Measurements from ENCODE around the gene SERPINB8.
"Not testable (repeated sequence)": the region's sequence is repeated elsewhere in the genome, so short reads cannot be mapped to it uniquely, and the experiment has no call there.

SERPINB8 gene, protein sequence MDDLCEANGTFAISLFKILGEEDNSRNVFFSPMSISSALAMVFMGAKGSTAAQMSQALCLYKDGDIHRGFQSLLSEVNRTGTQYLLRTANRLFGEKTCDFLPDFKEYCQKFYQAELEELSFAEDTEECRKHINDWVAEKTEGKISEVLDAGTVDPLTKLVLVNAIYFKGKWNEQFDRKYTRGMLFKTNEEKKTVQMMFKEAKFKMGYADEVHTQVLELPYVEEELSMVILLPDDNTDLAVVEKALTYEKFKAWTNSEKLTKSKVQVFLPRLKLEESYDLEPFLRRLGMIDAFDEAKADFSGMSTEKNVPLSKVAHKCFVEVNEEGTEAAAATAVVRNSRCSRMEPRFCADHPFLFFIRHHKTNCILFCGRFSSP

DNA sequence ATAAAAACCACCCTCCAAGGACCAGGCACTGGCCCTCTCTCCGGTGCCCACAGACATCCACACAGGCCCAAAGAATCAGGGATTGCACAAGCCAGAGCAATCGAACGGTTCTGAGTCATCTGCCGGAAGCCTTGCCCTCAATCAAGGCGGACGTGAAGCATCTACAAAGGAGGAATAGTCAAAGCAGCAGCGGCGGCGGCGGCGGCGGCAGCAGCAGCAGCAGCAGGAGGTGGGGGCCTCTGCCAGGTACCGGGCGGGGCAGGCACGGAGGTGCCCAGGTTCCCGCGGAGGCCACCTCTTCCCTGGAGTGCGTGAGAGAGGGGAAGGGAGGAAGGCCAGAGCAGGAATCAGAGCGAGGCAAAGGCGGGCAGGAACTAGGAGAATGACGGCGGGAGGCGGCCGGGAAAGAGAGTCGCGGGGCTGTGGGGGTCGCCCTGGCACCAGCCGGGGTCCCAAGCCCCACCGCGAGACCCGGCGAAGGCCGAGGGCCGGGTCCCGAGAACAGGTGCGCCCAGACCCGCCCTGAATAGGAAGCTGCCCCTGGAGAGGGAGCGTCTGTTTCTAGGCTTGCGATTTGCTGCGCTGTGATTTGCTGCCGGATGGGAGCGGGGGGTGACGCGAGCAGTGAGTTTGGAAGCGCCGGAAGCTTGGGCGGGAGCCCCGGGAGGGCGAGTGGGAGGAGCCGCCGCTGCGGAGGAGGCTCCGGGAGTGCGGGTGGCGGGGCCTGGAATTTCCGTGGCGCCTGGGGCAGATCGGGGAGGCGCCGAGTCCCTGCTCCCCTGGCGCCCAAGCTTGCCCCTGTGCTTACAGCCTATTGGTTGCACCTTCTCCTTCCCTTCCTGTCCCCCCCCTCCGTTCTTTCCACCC lies at the start of gene SERPINB8:
TSS of gene SERPINB8 (plus strand) at position 140 of the 867 bp plus-strand sequence. CDS start 8,228 bp downstream, outside the sequence.
- DNase-seq, result peak; percentile 74

DNA sequence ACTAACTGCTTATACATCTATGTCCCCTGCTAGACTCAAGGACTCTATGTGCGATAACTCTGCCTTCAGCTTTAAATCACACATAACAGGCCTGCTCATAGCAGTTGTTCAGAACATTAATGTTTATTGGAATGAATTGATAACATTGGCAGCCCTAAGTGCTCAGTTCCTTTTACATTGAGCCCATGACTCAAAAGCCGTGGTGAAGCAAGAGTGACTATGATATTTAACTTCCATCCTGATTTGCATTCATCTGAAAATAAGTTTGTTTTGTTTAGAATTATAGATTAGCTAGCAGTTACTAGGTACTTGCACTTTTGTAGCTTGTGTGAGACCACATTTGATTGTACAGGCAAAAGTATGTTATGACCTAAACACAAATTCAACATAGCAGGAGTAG lies 47.8 kb upstream of the SERPINB8 start:
- no peak for DNase-seq

DNA sequence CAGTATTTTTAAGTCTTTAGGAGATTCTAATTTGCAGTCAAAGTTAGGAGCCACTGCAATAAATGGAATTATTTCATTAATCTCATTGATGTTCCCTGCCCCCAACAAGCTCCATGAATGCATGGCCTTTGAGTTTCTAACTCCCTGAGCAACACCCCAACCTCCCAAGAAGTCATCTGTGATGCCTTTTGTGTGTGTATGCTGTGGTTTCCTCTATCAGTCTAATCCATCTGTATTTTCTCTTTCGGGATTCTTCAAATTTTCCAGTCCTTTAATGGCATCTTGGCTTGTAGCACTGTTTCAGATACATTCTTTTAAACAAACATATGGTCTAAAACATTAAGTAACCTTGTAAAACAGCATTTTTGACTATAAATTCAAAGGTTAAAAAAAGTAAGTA lies 45.3 kb upstream of the SERPINB8 start:
- no peak for DNase-seq

DNA sequence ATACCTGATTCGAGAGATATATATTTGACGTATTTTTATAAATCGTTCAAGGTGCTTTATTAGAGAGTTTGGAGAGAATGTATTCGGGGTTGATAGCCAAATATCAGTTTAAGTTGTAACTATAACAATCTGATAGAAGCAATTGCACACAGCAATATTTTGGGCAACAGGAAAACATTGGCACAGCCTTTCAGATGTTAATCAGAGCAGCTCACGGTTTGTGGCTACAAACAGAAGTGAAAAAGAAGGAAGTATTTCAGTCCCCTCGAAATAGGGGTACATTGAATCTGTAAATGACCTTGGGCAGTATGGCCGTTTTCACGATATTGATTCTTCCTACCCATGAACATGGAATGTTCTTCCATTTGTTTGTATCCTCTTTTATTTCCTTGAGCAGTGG lies 41.5 kb upstream of the SERPINB8 start:
- no peak for DNase-seq

DNA sequence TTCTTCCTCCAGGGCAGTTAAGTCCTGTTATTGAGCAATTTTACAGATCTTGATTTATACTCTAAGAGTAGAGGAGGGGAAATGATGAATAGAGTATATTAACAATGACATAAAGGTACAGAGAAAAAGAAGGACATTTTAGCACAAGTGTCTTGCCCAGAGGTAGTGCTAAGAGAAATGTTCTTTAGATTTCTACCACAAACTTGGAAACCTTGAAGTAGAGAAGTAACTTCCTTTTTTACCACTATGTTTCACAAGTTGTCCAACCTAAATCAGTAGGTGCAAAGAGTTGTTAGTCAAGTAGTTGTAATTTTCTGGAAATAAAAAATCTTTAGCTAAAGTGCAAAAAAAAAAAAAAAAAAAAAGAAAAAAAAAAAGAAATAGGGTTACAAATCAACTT lies 40.5 kb upstream of the SERPINB8 start:
- DNase-seq, result not testable (repeated sequence)

DNA sequence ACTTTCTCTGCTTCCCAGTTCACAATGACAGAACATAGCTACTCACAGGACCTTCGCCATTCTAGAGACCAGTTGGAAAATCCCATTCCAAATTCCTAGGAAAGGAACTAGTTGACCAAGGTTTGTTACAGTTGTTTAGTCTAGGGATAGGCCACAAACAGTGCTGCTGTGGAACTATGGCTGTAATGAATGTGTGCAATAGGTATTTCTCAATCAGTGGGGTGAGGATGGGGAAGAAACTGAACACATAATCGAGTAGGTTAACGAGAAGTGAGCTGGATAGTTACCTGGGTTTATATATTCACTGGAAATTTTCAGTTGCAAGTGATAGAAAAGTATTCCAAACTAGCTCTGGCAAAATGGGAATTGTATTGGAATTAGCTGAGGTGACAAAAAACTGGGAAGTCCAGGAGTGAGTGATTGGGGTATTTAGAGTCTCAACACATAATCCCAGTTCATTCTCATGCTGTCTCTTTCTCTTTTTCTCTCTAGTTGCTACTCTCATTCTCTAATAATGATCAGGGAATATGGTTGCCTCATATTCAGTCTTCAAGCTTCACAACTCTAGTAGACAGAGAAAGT lies 39.0 kb upstream of the SERPINB8 start:
- no peak for DNase-seq

DNA sequence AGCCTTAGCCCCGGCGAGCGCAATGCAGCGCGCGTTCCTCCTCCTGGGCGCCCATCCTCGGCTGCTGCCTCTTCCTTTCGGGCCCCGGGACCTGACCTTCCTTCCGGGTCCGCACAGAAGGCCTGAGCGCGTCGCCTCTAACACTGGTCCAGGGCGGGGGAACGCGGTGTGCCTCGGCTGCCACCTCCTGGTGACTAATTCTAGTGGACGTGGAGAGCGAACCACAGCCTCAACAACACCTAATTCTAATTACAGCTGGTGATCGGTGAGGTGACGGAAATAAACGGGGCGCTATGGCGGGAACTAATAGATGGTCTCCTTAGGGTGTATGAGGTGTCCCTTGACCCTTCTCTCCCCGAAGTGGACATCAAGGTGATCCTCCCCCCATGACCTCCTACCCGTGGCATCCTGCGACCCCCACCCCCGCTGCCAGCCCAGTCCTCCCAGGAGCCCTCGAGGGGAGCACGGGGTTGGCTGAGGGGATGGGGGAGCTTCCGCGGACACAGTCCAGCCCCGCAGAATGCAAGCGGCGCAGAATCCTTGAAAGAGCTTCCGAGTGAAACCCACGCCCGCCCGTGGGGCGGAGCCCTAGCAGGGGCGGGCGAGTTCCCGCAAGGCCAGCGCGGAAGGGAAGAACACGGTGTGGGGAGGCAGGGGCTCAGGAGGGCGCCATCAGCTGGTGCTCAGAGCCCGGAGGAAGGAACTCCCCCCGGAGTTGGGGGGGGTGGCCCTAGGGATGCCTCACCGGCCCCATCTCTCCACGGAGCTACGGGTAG lies 33.5 kb upstream of the SERPINB8 start:
- peak; percentile 32 for DNase-seq

DNA sequence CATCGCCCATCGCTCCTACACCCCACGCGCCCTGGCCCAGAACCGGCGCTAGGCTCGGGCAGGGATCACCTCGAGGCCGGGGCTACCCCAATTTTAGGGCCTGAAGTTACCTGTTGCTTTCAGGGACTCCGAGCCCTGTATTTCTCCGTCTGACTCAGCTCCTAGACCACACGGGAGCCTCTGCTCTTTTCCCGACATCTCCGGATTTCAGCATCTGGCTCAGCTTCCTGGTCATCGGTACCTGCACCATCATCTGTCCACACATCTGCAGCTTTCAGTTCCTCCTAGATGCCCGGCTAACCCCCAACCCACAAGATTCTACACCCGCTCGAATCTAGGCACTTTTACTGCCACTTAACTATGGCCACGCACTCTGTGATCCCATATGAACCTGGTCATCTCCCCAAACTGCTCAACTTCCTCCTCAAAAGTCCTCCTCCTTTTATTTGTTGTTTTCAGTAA lies 32.9 kb upstream of the SERPINB8 start:
- no peak for DNase-seq

DNA sequence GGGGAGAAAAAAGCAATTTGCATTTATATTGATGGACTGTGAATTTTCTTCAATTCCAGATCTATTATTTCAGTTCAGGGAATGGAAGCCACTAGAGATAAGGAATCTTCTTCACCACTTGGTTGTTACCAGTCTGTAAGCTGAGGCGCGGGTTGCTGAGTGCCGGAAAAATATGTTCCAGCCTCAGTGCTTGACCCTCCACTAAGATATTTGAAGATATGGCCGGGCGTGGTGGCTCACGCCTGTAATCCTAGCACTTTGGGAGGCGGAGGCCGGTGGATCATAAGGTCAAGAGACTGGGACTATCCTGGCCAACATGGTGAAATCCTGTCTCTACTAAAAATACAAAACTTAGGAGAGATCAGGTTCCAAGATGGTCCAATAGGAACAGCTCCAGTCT lies 29.9 kb upstream of the SERPINB8 start:
- no peak for DNase-seq

DNA sequence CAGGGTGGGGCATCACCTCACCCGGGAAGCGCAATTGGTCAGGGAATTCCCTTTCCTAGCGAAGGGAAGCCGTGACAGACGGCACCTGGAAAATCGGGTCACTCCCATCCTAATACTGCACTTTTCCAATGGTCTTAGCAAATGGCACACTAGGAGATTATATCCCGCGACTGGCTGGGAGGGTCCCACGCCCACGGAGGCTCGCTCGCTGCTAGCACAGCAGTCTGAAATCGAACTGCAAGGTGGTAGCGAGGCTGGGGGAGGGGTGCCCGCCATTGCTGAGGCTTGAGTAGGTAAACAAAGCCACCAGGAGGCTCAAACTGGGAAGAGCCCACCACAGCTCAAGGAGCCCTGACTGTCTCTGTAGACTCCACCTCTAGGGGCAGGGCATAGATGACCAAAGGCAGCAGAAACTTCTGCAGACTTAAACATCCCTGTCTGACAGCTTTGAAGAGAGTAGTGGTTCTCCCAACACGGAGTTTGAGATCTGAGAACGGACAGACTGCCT lies 29.3 kb upstream of the SERPINB8 start:
- not testable (repeated sequence) for DNase-seq

DNA sequence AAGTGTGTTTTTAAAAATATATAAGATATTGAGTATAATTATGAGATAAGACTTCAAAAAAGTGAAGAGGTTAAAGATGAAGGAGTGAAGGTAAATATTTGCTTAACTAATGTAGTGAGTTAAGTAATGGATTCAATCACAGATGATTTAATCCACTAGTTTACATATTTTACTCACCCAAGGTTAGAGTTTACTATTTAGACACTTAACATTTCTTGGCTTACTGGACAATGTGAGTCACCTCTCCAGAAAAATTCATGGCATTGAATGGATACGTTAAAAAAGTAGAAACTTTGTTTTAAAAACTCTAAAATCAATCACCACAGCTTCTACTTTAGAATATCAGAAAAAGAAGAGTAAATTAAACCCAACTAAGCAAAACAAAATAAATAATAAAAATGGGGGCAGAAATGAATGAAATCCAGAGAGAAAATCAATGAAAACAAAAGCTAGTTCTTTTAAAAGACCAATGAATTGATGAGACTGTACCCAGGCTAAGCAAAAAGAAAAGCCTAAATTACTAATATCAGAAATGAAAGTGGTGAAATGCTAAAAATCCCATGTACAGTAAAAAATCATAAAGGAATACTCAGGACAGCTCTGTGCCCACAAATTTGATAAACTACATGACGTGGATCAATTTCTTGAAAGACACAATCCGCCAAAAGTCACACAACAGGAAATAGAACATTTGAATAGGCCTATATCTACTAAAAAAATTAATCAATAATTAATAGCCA lies 22.7 kb upstream of the SERPINB8 start:
- DNase-seq, result no peak

DNA sequence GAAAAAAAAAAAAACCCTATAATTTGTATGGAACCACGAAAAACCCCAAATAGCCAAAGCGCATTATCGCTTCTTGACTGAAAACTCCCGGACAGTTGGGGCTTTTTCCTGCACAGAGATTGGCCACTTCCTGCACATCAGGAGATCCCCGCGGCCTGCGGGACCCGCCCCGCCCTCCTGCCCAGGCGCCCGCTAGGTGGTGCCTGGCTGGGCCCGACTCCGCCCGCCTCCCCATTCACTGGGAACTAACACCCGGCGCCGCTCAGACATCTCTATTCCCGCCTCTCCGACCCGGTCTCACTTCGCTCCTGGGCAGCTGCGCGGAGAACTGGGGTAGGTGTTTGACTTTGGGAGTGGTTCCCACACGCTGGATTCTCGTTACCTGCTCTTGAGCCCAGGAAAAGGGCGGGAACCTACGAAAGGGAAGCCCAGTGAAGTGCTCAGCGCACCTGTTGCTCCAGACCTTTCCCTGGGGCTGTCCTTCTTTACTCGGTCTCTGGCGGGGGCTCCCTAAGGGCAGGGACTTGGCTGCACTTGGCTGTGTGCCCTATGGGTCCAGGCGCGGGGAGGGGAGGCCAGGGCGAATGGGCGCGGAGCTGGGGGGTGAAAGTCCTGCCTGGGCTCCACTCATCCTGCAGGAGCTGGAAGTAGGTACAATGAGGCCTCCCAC lies 20.7 kb upstream of the SERPINB8 start, which contains the start of gene HMSD:
TSS of gene HMSD (plus strand) at position 234 of the 670 bp plus-strand sequence. CDS start 4,155 bp downstream, outside the sequence.
- no peak for DNase-seq

DNA sequence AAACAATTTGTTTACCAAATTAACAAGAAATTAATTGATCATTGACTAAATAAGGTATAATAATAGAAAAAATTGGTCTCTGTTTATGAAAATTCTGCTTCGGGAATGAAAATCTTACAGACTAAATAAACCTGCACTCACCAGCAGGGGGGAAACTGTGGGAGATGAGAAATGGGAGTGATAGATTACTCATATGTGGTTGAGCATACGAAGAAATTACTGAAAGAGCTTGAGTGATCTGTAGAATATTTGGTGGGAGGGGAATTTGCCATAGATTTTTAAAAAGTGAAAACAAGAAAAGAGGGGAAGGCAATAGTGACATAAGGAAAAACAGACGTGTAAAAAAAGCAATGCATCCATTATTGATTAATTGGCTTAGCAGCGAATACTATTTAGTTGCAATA lies 18.6 kb upstream of the SERPINB8 start:
- no peak for DNase-seq

DNA sequence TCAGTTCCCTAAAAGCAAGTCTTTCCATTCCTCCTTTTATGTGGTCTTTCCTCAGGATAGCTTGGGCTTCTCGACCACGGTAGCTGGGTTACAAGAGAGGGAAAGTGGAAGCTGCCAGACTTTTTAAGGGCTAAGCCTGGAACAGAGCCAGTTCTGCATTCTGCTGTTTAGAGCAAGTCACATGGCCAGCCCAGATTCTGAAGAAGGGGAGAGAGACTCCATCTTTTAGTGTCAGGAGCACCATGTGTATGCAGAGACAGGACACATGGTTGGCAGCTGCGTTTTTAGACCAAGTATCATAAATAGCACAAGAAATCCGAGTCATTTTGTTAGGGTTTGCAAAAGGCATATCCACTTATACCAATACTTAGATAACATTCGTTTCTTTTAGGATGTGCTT lies 16.1 kb upstream of the SERPINB8 start:
- DNase-seq, result no peak

DNA sequence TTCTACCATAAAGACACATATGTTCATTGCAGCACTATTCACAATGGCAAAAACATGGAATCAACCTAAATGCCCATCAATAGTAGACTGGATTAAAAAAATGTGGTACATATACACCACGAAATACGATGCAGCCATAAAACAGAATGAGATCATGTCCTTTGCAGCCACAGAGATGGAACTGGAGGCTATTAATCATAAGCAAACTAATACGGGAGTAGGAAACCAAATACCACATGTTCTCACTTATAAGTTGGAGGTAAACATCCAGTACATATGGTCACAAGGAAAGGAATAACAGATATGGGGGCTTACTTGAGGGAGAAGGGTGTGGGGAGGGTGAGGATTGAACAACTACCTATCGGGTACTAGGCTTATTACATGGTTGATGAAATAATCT lies 13.1 kb upstream of the SERPINB8 start:
- no peak for DNase-seq

DNA sequence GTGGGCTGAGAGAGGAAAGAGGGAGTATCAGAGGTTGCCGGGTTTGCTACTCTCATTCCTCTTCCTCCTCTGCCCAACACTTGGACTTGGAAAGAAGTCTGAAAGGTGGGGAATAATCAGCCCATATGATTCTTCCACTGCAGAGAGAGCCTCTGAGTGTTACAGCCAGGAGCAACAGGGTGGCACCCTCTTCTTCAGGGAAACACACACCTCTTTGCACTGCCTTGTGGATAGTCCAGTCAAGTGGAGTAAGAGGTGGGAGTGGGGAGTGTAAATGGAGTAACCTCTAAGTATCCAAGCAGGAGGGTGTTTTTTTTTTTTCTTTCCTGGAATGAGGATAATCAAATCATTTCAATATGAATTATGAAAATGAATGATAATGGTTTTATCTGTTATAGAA lies 9.0 kb upstream of the SERPINB8 start:
- DNase-seq, result no peak

DNA sequence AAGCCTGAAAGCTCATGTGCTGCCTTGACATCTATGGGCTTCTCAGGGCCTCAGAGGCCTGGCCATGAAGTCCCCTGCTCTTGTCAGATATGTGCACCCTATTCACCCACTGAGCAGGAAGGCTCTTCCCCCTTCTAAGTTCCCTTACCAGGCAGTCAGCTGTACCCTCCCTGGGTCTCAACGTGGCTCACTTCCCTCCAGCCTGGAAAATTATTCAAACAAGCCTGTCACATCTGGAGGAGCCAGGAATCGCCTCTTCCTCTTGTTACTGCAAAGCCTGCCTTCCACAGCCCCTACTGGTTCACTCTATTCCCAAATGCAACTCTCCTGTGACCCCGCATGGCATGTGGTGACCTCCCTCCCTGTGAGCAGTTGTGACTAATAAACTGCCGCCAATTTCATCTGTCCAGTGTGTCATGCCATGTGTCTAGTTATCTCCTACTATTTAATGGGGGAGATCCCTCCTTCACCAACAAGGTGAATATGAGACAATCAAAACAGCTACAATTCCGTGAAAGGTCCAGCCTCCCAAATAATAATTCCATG lies 8.4 kb upstream of the SERPINB8 start:
- no peak for DNase-seq

DNA sequence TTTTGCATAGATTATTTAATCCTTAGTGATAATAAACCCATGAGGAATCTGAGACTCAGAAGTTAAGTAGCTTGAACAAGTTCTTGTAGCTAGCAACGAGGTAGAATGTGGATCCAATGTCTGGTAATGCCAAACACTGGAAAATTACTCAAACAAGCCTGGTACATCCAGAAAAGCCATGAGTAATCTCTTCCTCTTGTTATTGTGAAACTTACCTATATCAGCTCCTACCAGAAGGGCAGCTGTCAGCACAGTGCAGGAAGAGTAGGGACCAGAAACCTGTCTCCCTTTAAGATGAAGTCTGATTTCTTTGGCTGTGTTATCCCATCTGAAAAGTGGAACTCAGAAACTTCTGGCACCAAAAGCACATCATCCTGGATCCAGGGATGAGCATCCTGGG lies 7.7 kb upstream of the SERPINB8 start:
- DNase-seq, result no peak

DNA sequence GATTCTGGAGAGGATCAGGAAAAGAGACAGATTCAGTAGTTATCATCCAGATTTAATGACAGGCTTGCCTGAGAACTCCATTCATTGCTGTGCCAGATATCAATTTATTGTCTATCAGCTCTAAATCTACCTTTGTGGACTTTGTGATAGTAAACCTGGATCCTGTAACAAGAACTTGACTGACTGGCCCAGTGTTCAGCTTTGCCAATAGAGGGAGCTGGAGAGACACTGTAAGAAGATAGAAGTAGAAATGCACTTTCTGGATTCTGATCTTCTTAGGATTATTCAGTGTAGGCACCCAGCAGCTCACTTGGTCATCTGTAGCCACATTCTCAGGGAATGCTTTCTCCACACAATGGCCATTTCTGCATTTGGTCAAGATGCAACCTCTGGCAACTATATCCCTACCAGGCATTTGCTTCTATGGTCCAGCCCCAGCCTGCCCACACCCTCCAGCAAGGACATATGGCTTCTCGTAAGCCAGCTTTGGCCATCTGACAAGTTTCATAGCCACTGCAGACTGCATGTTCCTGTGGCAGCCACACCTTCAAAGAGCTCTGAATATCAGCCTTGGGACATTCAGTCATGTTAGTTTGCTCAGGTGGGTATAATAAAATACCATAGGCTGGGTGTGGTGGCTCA lies 6.1 kb upstream of the SERPINB8 start:
- no peak for DNase-seq

DNA sequence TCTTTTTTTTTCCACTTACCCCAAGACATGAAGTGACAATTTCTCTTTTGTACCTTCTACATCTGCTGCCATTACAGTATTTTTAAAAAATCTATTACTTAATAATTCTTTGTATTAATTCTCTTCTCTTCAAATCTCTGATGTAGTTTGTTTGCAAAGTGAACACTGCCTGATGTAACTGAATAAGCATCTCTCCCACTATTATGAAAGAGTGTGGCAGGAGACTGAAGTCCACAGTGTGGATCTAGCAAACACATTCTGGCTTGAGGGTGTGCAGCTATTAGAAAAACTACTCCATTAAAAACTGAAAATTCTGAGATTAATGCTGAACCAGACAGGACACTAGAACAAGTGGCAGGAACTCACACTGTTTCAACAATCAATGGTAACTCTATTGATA lies 5.0 kb upstream of the SERPINB8 start:
- no peak for DNase-seq

Data from NCI-H524 treated with DMSO at 0.1 percent for 48 hours (cell line).